ENCODE results near the gene ABTB2.

Gene ABTB2

GRCh38 chr11:34329876-34330275 is 27.9 kb downstream of the ABTB2 start:
- no peak for TF ChIP-seq CTCF (IDR thresholded peaks at IDR 0.05; ENCODE audit: low read depth, low read length, missing control alignments)

GRCh38 chr11:34328632-34328910 is 29.2 kb downstream of the ABTB2 start:
- Histone ChIP-seq H3K4me3 (ENCODE audit: low read depth, low read length) (no peak overlapping the region), H3K36me3 (replicated peaks) (no peaks in the 10 kb centered on the region), H3K27ac (no peak overlapping the region), H3K27me3 (replicated peaks) (no peaks in the 10 kb centered on the region)
- TF ChIP-seq CTCF (IDR thresholded peaks at IDR 0.05; ENCODE audit: low read depth, low read length, missing control alignments) = no peak
- no peak for DNase-seq
- in situ Hi-C loops (cut with HindIII; ENCODE audit: low pct_ligation_motif_present, low sequenced_read_pairs) = no loop called here

More at GRCh38 chr11:34329876-34330275, 27.9 kb downstream of the ABTB2 start:
- Histone ChIP-seq H3K27ac (no peak overlapping the region), H3K27me3 (replicated peaks) (no peaks in the 10 kb centered on the region), H3K36me3 (replicated peaks) (no peaks in the 10 kb centered on the region), H3K4me3 (ENCODE audit: low read depth, low read length) (no peak overlapping the region)
- DNase-seq = no peak
- in situ Hi-C loops (cut with HindIII; ENCODE audit: low pct_ligation_motif_present, low sequenced_read_pairs) = no loop called here

GRCh38 chr11:34327804-34328631 is 29.8 kb downstream of the ABTB2 start:
- TF ChIP-seq CTCF (IDR thresholded peaks at IDR 0.05; ENCODE audit: low read depth, low read length, missing control alignments) = no peak
- Histone ChIP-seq H3K27ac (no peak overlapping the region), H3K36me3 (replicated peaks) (no peaks in the 10 kb centered on the region), H3K4me3 (ENCODE audit: low read depth, low read length) (no peak overlapping the region), H3K27me3 (replicated peaks) (no peaks in the 10 kb centered on the region)
- in situ Hi-C loops (cut with HindIII; ENCODE audit: low pct_ligation_motif_present, low sequenced_read_pairs) = no loop called here
- DNase-seq = no peak

GRCh38 chr11:34324466-34324865 is 33.3 kb downstream of the ABTB2 start:
- TF ChIP-seq CTCF (IDR thresholded peaks at IDR 0.05; ENCODE audit: low read depth, low read length, missing control alignments) = no peak
- no peak for DNase-seq
- in situ Hi-C loops (cut with HindIII; ENCODE audit: low pct_ligation_motif_present, low sequenced_read_pairs) = no loop called here
- Histone ChIP-seq H3K27ac (no peak overlapping the region), H3K27me3 (replicated peaks) (no peaks in the 10 kb centered on the region), H3K4me3 (ENCODE audit: low read depth, low read length) (no peak overlapping the region), H3K36me3 (replicated peaks) (no peaks in the 10 kb centered on the region)

- Histone ChIP-seq H3K27ac (no peak overlapping the region), H3K27me3 (replicated peaks) (no peaks in the 10 kb centered on the region), H3K4me3 (ENCODE audit: low read depth, low read length) (no peak overlapping the region), H3K36me3 (replicated peaks) (no peaks in the 10 kb centered on the region)
- TF ChIP-seq CTCF (IDR thresholded peaks at IDR 0.05; ENCODE audit: low read depth, low read length, missing control alignments) = no peak
- in situ Hi-C loops (cut with HindIII; ENCODE audit: low pct_ligation_motif_present, low sequenced_read_pairs) = no loop called here
- no peak for DNase-seq
These were observed 34.2 kb downstream of the ABTB2 start for GRCh38 chr11:34323601-34324000.

Data from brain microvascular endothelial cell (primary cell).